Measurements from ENCODE around the gene CSRNP2. TPM values are rescaled to one million over a fixed set of nuclear protein-coding genes. Genes with fewer than 3 reads are reported as not detected.

Gene CSRNP2
- total and polyA plus RNA-seq, 2 of the 13 experiments (the other 11 are each of a cell fraction or from before 2014, with no cell fraction given): 4.8 to 7.3 TPM

- TF ChIP-seq TRAFD1 (CRISPR knock-in tag; IDR thresholded peaks at IDR 0.05; ENCODE audit: borderline replicate concordance) (0 out of 2 replicates have a peak, but pooled peaks have one; percentile 16), ZNF644 (CRISPR knock-in tag; IDR thresholded peaks at IDR 0.05; ENCODE audit: low read depth) (no peak), ARID4A (CRISPR knock-in tag; IDR thresholded peaks at IDR 0.05; ENCODE audit: borderline replicate concordance) (peak; percentile 84; the same call in 1 of the 2 replicates), ZNF816 (CRISPR knock-in tag; IDR thresholded peaks at IDR 0.05; ENCODE audit: borderline replicate concordance) (peak; percentile 70; the same call in 1 of the 2 replicates), SCMH1 (CRISPR knock-in tag; IDR thresholded peaks at IDR 0.05; ENCODE audit: borderline replicate concordance) (no peak), ZNF354B (CRISPR knock-in tag; IDR thresholded peaks at IDR 0.05) (no peak), SKI (IDR thresholded peaks at IDR 0.05; ENCODE audit: partially characterized antibody) (no peak), NFAT5 (CRISPR knock-in tag; IDR thresholded peaks at IDR 0.05) (0 out of 2 replicates have a peak, but pooled peaks have one; percentile 64), KAT8 (CRISPR knock-in tag; IDR thresholded peaks at IDR 0.05) (peak; percentile 84), PPARG (CRISPR knock-in tag; conservative IDR thresholded peaks at IDR 0.05) (peak; percentile 47; the same call in 1 of the 2 replicates), DZIP1 (CRISPR knock-in tag; IDR thresholded peaks at IDR 0.05) (no peak), ZNF629 (CRISPR knock-in tag; conservative IDR thresholded peaks at IDR 0.05) (0 out of 2 replicates have a peak, but pooled peaks have one; percentile 32), MLLT10 (CRISPR knock-in tag; IDR thresholded peaks at IDR 0.05) (no peak)
These were observed at the start of gene CSRNP2 (continued) for GRCh38 chr12:51083126-51083833.

All from HepG2 (cell line).